Measurements from ENCODE around the gene P4HA3.
"Not testable (repeated sequence)": the region's sequence is repeated elsewhere in the genome, so short reads cannot be mapped to it uniquely, and the experiment has no call there.

P4HA3 gene

DNA sequence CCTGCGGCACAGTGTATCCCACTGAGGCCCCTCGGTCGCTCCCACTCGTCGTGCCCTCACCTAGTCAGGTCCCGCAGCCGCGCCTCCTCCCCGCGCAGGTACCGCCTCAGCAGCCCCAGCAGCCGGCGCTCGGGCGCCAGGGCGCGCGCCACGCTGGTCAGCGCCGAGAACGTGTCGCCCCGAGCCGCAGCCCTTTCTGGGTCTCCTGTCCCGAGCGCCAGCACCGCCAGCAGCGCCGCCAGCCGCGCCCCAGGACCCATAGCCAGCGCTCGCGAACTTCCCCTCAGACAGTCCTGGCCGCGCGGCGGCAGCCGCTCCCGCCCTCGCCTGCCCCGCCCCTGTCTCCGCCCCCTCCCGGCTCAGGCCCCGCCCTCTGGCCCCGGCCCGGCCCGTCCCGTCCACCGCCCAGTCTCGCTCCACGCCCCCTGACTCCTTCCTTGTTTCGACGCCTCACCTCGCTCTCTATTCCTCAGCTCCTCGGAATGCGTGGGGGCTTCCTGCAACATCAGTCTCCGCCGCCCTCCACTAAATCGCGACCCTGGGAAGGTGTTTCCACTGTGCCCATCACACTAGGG is at the start of gene P4HA3:
TSS of gene P4HA3 (minus strand) at position 289 of the 575 bp plus-strand sequence. CDS start at position 260, 29 bp downstream.
- DNase-seq = peak; percentile 67 to 68

DNA sequence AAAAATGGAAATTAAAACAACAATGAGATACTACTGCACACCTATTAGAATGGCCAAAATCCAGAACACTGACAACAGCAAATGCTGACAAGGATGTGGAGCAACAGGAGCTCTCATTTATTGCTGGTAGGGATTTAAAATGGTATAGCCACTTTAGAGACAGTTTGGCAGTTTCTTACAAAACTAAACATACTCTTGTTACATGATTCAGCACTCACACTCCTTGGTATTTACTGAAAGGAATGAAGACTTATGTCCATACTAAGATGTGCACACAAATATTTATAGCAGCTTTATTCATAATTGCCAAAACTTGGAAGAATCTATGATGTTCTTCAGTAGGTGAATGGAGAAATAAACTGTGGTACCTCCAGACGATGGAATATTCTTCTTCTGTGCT is 46.0 kb upstream of the P4HA3 start:
- DNase-seq = no peak

DNA sequence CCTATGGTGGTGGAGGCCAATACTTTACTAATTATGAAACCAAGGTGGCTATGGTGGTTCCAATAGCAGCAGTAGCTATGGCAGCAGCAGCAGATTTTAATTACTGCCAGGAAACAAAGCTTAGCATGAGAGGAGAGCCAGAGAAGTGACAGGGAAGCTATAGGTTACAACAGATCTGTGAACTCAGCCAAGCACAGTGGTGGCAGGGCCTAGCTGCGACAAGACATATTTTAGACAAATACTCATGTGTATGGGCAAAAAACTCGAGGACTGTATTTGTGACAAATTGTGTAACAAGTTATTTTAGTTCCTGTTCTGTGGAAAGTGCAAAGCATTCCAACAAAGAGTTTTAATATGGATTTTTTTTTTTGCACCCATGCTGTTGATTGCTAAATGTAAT is 44.2 kb upstream of the P4HA3 start:
- DNase-seq = no peak

- DNase-seq = no peak
Observed at GRCh38 chr11:74354036-74354435, 42.6 kb upstream of the P4HA3 start.

GRCh38 chr11:74347381-74347780 is 35.9 kb upstream of the P4HA3 start:
- no peak for DNase-seq

DNA sequence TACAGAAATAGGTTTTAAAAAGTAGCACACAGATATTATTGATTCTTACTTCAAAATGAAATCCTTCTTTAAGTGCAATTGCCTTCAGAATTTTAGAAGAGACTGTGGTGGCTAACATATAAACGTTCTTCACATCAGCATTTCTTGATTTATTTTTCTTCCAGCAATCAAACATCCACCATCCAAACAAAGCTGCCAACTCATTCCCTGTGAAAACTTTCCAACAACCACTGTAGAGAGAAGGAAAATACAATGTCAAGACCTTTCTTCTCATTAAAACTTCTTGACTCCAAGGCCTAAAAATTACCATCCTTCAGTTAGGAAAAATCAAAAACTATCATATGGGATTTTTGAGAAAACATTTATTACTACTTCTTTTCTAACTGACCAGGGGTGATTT is 34.0 kb upstream of the P4HA3 start:
- DNase-seq = no peak

DNA sequence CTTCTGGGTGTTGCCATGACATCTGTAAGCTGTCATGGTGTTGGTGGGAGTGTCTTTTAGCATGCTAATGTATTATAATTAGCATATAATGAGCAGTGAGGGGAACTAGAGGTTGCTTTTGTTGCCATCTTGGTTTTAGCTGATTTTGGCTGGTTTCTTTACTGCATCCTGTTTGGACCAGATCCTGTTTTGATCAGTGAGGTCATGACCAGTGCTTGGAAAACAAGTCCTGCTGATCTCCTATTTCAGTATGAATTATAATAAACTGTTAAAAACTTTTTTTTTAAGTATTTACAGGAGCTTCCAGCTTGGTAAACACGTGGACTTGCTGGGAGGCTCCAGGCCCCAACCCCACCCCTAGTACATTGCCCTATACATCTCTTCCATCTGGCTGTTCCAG is 30.5 kb upstream of the P4HA3 start:
- no peak for DNase-seq

DNA sequence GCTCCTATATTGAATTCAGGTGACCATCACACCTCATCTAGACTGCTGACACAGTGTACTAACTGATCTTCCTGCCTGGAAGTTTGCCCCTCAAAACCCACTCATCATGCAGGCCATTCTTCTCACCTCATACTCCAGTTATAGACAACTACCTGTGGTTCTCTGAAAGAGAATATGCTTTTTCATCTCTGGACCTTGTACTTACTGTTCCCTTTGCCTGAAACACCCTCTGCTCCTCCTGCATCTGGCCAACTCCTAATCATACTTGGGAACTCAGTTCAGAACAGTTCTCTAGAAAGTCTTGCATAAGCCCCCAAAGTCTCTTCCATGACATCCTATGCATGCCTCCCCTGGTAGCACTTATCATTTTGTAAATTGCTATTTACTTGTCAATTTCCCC is 28.2 kb upstream of the P4HA3 start:
- no peak for DNase-seq

- no peak for DNase-seq
Observed at GRCh38 chr11:74338963-74339362, 27.5 kb upstream of the P4HA3 start.

DNA sequence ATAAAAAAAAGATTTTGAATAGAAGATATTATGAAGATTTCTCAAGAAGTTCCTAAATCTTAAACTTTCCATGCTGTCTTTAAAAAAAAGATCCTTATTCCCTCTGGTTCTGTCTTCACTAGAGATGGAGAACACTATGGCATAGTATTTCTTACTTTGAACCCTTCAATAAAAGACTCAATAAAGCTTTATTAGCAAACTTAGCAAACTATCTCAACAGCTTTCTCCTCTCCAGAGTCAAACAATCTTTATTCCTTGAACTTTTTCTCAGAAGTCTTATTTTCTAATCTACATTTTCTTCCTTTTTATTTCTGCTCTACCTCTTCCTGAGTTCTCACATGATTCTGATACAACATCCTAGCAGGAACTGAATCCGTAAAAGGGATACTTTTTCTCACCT is 21.8 kb upstream of the P4HA3 start:
- no peak for DNase-seq

- no peak for DNase-seq
Observed at GRCh38 chr11:74332291-74332690, 20.9 kb upstream of the P4HA3 start.

- not testable (repeated sequence) for DNase-seq
Observed at GRCh38 chr11:74331000-74331399, 19.6 kb upstream of the P4HA3 start.

DNA sequence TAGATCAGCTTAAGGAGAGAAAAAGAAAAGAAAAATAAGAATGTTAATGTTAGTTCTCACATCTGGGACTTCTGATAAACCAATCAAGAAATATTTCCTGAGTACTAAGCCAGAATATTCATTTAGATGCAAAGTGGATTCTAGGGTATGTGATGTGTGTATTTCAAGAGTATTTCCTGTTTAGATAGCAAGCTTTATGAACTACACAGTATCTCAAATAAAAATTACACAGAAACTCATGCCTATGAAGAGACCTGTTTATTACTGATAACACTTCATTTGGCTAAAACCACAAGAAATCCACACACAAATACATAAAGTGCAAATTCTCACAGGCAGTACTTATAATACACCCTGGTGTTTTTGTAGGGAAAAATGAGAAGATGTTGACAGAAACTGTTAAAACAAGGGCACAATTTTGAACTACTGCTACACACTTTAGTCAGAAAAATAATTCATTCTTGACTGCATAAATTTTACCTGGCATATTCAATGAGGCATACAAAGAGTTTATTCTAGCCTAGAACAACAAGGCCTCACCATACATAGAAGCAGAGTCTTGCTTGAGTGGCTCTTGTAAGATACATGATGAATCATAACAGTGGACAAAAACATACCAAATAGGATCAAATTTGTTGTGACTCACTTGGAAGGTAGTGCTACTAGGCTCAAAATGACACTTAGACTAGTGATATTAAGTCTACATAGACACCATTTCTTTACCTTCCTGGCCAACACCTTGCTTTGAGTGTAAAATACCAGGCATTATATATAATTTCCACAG is 18.8 kb upstream of the P4HA3 start:
- no peak for DNase-seq

GRCh38 chr11:74327076-74327475 is 15.6 kb upstream of the P4HA3 start:
- DNase-seq = no peak

DNA sequence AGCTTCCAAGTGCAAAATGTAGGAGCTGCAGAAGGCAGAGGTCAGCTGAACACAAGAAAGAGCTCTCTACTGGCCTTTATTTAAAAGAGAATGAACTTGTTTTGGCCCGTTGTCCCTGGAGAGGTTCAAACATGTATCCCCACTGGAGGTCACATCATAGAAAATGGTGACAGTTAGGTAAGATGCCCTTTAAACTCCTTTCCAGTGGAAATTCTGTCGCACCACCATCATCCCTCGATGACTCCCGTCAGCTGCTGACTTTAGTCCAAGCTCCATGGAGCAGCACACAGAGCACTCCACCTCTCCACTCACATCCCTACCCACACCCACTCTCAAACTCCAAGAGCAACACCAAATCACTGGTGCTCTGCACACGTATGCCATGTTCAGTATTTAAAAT is 15.2 kb upstream of the P4HA3 start:
- no peak for DNase-seq

DNA sequence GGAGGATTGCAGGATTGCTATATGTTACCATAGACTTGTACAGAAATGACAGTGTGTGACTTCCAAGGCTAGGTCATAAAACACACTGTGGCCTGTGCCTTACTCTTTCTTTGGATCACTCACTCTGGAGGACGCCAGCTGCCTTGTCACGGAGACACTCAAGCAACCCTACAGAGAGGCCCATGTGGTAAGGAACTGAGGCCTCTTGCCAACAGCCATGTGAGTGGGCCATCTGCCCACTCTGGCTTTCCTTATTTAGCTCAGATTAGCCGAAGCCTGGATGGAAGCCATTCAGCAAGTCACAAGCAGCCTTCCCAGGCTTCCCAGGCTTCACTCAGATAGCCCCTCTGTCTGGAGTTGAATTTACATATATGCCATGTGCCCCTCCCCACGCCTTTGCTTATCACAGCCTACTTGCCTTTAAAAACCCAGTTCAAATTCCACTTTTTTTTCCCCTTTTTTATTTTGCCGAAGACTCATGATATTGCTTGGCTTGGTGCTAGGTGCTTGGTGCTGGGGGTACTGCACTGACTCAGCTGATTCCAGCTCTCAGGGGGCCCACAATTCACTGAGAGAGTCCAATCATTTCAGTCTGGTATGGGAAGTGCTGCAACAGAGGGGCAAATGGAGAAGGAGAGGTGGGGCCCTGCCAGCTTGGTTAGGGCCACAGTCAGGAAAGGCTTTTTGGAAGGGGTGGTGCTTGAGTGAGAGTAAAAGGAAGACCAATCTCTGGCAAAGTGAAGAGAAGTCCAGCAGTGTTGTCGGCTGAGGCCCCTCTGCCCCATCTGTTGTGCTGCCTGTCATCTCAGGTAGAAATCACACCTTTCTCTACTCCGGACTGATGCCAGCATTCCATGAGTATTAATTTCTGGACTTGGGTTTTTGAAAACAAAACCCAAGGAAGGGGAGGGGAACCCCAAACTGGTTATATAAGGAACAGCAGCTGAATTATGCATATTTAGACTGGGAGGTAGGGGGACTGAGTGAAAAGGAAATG is 14.5 kb upstream of the P4HA3 start:
- DNase-seq = no peak

- no peak for DNase-seq
Observed at GRCh38 chr11:74322667-74323066, 11.2 kb upstream of the P4HA3 start.

- peak; percentile 64 to 66 for DNase-seq
Observed at GRCh38 chr11:74321487-74322188, 10.2 kb upstream of the P4HA3 start.

GRCh38 chr11:74320538-74320937 is 9.1 kb upstream of the P4HA3 start:
- DNase-seq = no peak

GRCh38 chr11:74319139-74319816 is 7.8 kb upstream of the P4HA3 start:
- DNase-seq = no peak

- DNase-seq = no peak
Observed at GRCh38 chr11:74318241-74318932, 6.9 kb upstream of the P4HA3 start.

Measured in Kasumi-1 (cell line).